GM12878 (cell line): ENCODE results near the gene APH1B. TPM values are rescaled to one million over a fixed set of nuclear protein-coding genes. Genes with fewer than 3 reads are reported as not detected.

Experiments
- ATAC-seq: fragments of 200-7000 bp; cut with Tn5 transposase; 3 replicates; pipeline ENCODE4 v1.9.1; 2020; ENCODE audit warnings: mild to moderate bottlenecking, moderate library complexity
- BruUV-seq: library from RNA; stranded (reverse); fragments of 400-500 nt; replicated peaks from 2 replicates; lab custom pipeline; 2021; lab: Mats Ljungman, UMichigan
- CTCF ChIA-PET: fragments of 300-600 bp; sonication (Branson Sonifier 250); formaldehyde crosslinking; extraction: SDS; loops from one replicate; lab custom pipeline; 2021; ENCODE audit warnings: inconsistent platforms; lab: Yijun Ruan, JAX
- POLR2A ChIA-PET: fragments of 350-600 bp; formaldehyde crosslinking; extraction: SDS; loops from one replicate; lab custom pipeline; 2021; ENCODE audit warnings: inconsistent platforms; lab: Charles Lee
- RAD21 ChIA-PET: fragments of 300-600 bp; sonication (Branson Sonifier 250); formaldehyde crosslinking; loops from one replicate; lab custom pipeline; 2023; ENCODE audit warnings: antibody characterized with exemption; ENCODE audit not compliant: unreplicated experiment; lab: Charles Lee
- SMC1A ChIA-PET: fragments of 300-600 bp; sonication (Branson Sonifier 250); formaldehyde crosslinking; loops from one replicate; lab custom pipeline; 2023; ENCODE audit not compliant: unreplicated experiment, uncharacterized antibody; lab: Charles Lee
- DNase-seq: peaks from one replicate; pipeline ENCODE4 v3.0.0-alpha.2; 2011; ENCODE audit warnings: low read depth, low spot score
- FAIRE-seq: peaks from 3 replicates; lab custom pipeline; 2011; peaks lifted over from hg19 to GRCh38; lab: Jason Lieb, UNC
- H2AFZ ChIP-seq: 2 replicates; pipeline ENCODE4 v1.6.0; 2011; ENCODE audit warnings: low read depth, low read length, control low read depth; ENCODE audit not compliant: control insufficient read depth
- H3K27ac ChIP-seq: 2 replicates; pipeline ENCODE4 v1.5.1; 2011; ENCODE audit warnings: control low read depth; ENCODE audit not compliant: control insufficient read depth, insufficient read depth
- H3K27me3 ChIP-seq, 2 experiments: replicated peaks in 1 of 2; 2 replicates each; pipeline versions ENCODE4 v1.6.0 to v1.6.1; 2011; ENCODE audit warnings: low read length in 1 of 2; ENCODE audit not compliant: control insufficient read depth in 2 of 2, insufficient read depth in 2 of 2
- H3K36me3 ChIP-seq, 2 experiments: 2 replicates each; pipeline ENCODE4 v1.5.1; 2011; ENCODE audit warnings: low read length in 1 of 2; ENCODE audit not compliant: control insufficient read depth in 2 of 2, insufficient read depth in 2 of 2
- H3K4me1 ChIP-seq: 2 replicates; pipeline ENCODE4 v1.6.1; 2011; ENCODE audit warnings: mild to moderate bottlenecking, low read length, moderate library complexity, mixed read lengths; ENCODE audit not compliant: control insufficient read depth, insufficient read depth
- H3K4me2 ChIP-seq: 2 replicates; pipeline ENCODE4 v1.6.0; 2011; ENCODE audit warnings: control low read depth; ENCODE audit not compliant: control insufficient read depth, insufficient read depth
- H3K4me3 ChIP-seq: fragments of 200-600 bp; sonication (generic); 2 replicates; pipeline ENCODE4 v1.5.1; 2016
- H3K79me2 ChIP-seq: 2 replicates; pipeline ENCODE4 v1.6.0; 2011; ENCODE audit warnings: low read length; ENCODE audit not compliant: control insufficient read depth, insufficient read depth
- H3K9ac ChIP-seq: 2 replicates; pipeline ENCODE4 v1.8.0; 2011; ENCODE audit warnings: low read length, control low read depth, mixed read lengths; ENCODE audit not compliant: control insufficient read depth, insufficient read depth
- H3K9me3 ChIP-seq: replicated peaks from 3 replicates; pipeline ENCODE4 v1.5.1; 2011; ENCODE audit warnings: mild to moderate bottlenecking, low read length; ENCODE audit not compliant: control insufficient read depth, insufficient read depth
- H4K20me1 ChIP-seq: 2 replicates; pipeline ENCODE4 v1.6.0; 2011; ENCODE audit not compliant: control insufficient read depth, insufficient read depth
- ASH2L ChIP-seq: fragments of 300-600, 200-600 bp; sonication (generic); IDR thresholded peaks from 2 replicates; pipeline ENCODE4 v1.6.1; 2017; ENCODE audit warnings: low read depth, mild to moderate bottlenecking, borderline replicate concordance
- CBX3 ChIP-seq: fragments of 200-600 bp; sonication (generic); IDR thresholded peaks from 2 replicates; pipeline ENCODE4 v1.6.1; 2016; ENCODE audit warnings: low read depth, borderline replicate concordance
- EGR1 ChIP-seq, 2 experiments: IDR thresholded peaks; 1 replicate in 1 of 2; 2 replicates in 1 of 2; pipeline ENCODE4 v1.6.1; 2011 to 2012; ENCODE audit warnings: low read depth in 2 of 2, low read length in 2 of 2, borderline replicate concordance in 1 of 2, mild to moderate bottlenecking in 1 of 2, moderate library complexity in 1 of 2
- EZH2 ChIP-seq: IDR thresholded peaks from 2 replicates; pipeline ENCODE4 v1.6.1; 2012; ENCODE audit warnings: low read depth, mild to moderate bottlenecking, control low read depth, inconsistent platforms, low read length, borderline replicate concordance; ENCODE audit not compliant: control insufficient read depth
- GABPA ChIP-seq: IDR thresholded peaks from 2 replicates; pipeline ENCODE4 v1.6.1; 2014; ENCODE audit warnings: antibody characterized with exemption, low read depth, mild to moderate bottlenecking, inconsistent platforms
- HDAC2 ChIP-seq: fragments of 200-600 bp; sonication (generic); IDR thresholded peaks from 2 replicates; pipeline ENCODE4 v1.6.1; 2017
- HDGF ChIP-seq: fragments of 450-650 bp; IDR thresholded peaks from 2 replicates; pipeline ENCODE4 v1.6.1; 2016; ENCODE audit warnings: antibody characterized with exemption
- MXI1 ChIP-seq: fragments of 150-350 bp; IDR thresholded peaks from 2 replicates; pipeline ENCODE4 v1.6.1; 2011; ENCODE audit warnings: low read depth, mild to moderate bottlenecking, inconsistent platforms, low read length, improper control_type of control experiment
- PML ChIP-seq: IDR thresholded peaks from 2 replicates; pipeline ENCODE4 v1.6.1; 2012; ENCODE audit warnings: low read length, inconsistent platforms
- RBBP5 ChIP-seq: fragments of 200-600 bp; sonication (generic); conservative IDR thresholded peaks from 2 replicates; pipeline ENCODE4 v1.6.1; 2016
- SMAD1 ChIP-seq: fragments of 450-650 bp; IDR thresholded peaks from 2 replicates; pipeline ENCODE4 v1.6.1; 2018; ENCODE audit warnings: mild to moderate bottlenecking, low read depth; ENCODE audit not compliant: partially characterized antibody
- SMC3 ChIP-seq: IDR thresholded peaks from 2 replicates; pipeline ENCODE4 v1.6.1; 2011; ENCODE audit warnings: low read length, improper control_type of control experiment, borderline replicate concordance
- SREBF1 ChIP-seq: IDR thresholded peaks from 2 replicates; pipeline ENCODE4 v1.6.1; 2012; ENCODE audit warnings: mild to moderate bottlenecking, low read length
- WGBS: methylation state at CpG from one replicate; pipeline ENCODE4 v1.1.6; 2016; ENCODE audit warnings: low lambda C conversion rate; ENCODE audit not compliant: insufficient replicate concordance, insufficient coverage; ENCODE audit errors: missing lambda C conversion rate; 5-methylcytosine and 5-hydroxymethylcytosine counted together
- in situ Hi-C: fragments of 300-500 bp; cut with MboI; formaldehyde crosslinking; loops from 9 replicates; pipeline ENCODE4 v1.14.3; 2018; ENCODE audit warnings: mixed read lengths
- intact Hi-C: fragments of 100-400 bp; cut with micrococcal nuclease; formaldehyde crosslinking; loops from one replicate; pipeline ENCODE4 v1.14.2; 2022; ENCODE audit not compliant: unreplicated experiment
- polyA plus RNA-seq, 11 experiments: library from polyadenylated mRNA; depleted of rRNA in 4 of 11; unstranded in 6 of 11; stranded (reverse) in 5 of 11; fragments of >200 nt; fragmentation: Nextera tagmentation in 4 of 11; fragmentation: Illumina TruSeq in 1 of 11; extraction: Ambion mirVana in 4 of 11; extraction: Trizol in 1 of 11; gene quantifications; 1 replicate in 1 of 11; 2 replicates in 10 of 11; pipeline versions ENCODE4 v1.2.1 to v1.2.3, GENCODE V29; 2011 to 2016; ENCODE audit warnings: inconsistent platforms in 2 of 11, missing spikeins in 2 of 11, low read depth in 1 of 11
- total RNA-seq, 4 experiments: library from RNA; depleted of rRNA in 3 of 4; stranded (reverse); fragments of >200 nt in 3 of 4; fragmentation: Illumina TruSeq in 1 of 4; extraction: Trizol in 1 of 4; gene quantifications; 2 replicates each; pipeline versions ENCODE4 v1.2.1 to v1.2.3, GENCODE V29; 2013 to 2021
- TF ChIP-seq, protein P1 (sequence below): fragments of 450-650 bp; conservative IDR thresholded peaks from 2 replicates; pipeline ENCODE4 v1.6.1; 2017; ENCODE audit warnings: mild to moderate bottlenecking, moderate library complexity
- TF ChIP-seq, protein P2 (sequence below): fragments of 450-650 bp; IDR thresholded peaks from 2 replicates; pipeline ENCODE4 v1.6.1; 2018; ENCODE audit warnings: mild to moderate bottlenecking, low read depth, moderate library complexity; ENCODE audit not compliant: partially characterized antibody
- TF ChIP-seq, protein P3 (sequence below): IDR thresholded peaks from 2 replicates; pipeline ENCODE4 v1.6.1; 2012; ENCODE audit warnings: low read depth, low read length, improper control_type of control experiment
- TF ChIP-seq, protein P4 (sequence below): fragments of 450-650 bp; IDR thresholded peaks from 2 replicates; pipeline ENCODE4 v1.6.1; 2016; ENCODE audit warnings: mild to moderate bottlenecking

APH1B gene
- total and polyA plus RNA-seq, 10 of the 15 experiments (the other 5 are each of a cell fraction or from before 2014, with no cell fraction given), result 5.0 to 20.8 (median 11.1) TPM

DNA sequence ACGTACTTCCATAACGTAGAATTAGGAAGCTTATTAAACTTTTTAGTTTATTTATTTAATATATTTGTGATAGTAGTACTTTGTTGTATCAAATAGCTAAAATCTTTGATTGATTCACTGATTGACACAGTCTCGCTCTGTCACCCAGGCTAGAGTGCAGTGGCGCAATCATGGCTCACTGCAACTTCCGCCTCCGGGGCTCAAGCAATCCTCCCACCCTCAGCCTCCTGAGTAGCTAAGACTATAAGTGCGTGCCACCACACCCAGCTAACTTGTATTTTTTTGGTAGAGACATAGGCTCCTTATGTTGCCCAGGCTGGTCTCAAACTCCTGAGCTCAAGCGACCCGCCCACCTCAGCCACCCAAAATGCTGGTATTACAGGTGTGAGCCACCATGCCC lies 5.7 kb downstream of the APH1B start (continued):
- TF ChIP-seq, protein P1, sequence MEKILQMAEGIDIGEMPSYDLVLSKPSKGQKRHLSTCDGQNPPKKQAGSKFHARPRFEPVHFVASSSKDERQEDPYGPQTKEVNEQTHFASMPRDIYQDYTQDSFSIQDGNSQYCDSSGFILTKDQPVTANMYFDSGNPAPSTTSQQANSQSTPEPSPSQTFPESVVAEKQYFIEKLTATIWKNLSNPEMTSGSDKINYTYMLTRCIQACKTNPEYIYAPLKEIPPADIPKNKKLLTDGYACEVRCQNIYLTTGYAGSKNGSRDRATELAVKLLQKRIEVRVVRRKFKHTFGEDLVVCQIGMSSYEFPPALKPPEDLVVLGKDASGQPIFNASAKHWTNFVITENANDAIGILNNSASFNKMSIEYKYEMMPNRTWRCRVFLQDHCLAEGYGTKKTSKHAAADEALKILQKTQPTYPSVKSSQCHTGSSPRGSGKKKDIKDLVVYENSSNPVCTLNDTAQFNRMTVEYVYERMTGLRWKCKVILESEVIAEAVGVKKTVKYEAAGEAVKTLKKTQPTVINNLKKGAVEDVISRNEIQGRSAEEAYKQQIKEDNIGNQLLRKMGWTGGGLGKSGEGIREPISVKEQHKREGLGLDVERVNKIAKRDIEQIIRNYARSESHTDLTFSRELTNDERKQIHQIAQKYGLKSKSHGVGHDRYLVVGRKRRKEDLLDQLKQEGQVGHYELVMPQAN, result no peak
- TF ChIP-seq HDGF (no peak), ASH2L (no peak), GABPA (no peak), SREBF1 (no peak), PML (no peak), EZH2 (no peak)
- TF ChIP-seq, protein P2, sequence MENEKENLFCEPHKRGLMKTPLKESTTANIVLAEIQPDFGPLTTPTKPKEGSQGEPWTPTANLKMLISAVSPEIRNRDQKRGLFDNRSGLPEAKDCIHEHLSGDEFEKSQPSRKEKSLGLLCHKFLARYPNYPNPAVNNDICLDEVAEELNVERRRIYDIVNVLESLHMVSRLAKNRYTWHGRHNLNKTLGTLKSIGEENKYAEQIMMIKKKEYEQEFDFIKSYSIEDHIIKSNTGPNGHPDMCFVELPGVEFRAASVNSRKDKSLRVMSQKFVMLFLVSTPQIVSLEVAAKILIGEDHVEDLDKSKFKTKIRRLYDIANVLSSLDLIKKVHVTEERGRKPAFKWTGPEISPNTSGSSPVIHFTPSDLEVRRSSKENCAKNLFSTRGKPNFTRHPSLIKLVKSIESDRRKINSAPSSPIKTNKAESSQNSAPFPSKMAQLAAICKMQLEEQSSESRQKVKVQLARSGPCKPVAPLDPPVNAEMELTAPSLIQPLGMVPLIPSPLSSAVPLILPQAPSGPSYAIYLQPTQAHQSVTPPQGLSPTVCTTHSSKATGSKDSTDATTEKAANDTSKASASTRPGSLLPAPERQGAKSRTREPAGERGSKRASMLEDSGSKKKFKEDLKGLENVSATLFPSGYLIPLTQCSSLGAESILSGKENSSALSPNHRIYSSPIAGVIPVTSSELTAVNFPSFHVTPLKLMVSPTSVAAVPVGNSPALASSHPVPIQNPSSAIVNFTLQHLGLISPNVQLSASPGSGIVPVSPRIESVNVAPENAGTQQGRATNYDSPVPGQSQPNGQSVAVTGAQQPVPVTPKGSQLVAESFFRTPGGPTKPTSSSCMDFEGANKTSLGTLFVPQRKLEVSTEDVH, result no peak

DNA sequence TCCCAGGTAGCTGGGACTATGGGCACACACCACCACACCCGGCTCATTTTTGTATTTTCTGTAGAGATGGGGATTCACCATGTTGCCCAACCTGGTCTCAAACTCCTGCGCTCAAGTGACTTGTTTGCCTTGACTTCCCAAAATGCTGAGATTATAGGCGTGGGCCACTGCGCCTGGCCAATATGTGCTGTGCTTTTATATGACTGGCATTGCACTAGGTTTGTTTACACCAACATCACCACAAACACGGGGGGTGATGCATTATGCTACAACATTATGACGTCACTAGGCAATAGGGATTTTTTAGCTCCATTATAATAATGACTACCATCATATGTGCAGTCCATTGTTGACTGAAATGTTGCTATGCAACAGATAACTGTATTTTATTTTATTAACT lies 6.9 kb downstream of the APH1B start:
- ATAC-seq (no peak), FAIRE-seq (no peak), DNase-seq (no peak)
- intact Hi-C loops (no loop called here), in situ Hi-C loops (loop anchor here (25.0 kb wide), 1 partner anchor 303 kb away; the partner anchor contains the start of gene FBXL22)
- Histone ChIP-seq H4K20me1 (no peaks in the 10 kb centered on the region), H2AFZ (no peak overlapping the region), H3K4me1 (no peaks in the 10 kb centered on the region), H3K27ac (no peak overlapping the region), H3K9ac (no peak overlapping the region), H3K27me3 (no peaks in the 10 kb centered on the region), H3K9me3 (no peaks in the 10 kb centered on the region), H3K4me3 (no peak overlapping the region), H3K36me3 (no peaks in the 10 kb centered on the region), H3K4me2 (no peak overlapping the region), H3K79me2 (no peaks in the 10 kb centered on the region)
- WGBS, result 97% methylated on average over 6 of the region's 6 CpGs
- BruUV-seq, result no TSS peak
- RAD21 ChIA-PET, result interaction anchor here (1.1 to 1.2 kb wide), 2 partner anchors 117 to 120 kb away, joined by 4 read pairs; no protein-coding TSS in a partner anchor
- POLR2A ChIA-PET, result interaction anchor here (0.6 to 1.6 kb wide), 3 partner anchors 9 to 869 kb away, joined by 3 to 4 read pairs (median 3); no protein-coding TSS in a partner anchor
- SMC1A ChIA-PET, result interaction anchor here (1.5 kb wide), 1 partner anchor 93 kb away, joined by 3 read pairs; no protein-coding TSS in a partner anchor
- CTCF ChIA-PET, result interaction anchor here (1.0 to 1.4 kb wide), 3 partner anchors 120 to 153 kb away, joined by 3 to 4 read pairs (median 3); no protein-coding TSS in a partner anchor
- TF ChIP-seq EGR1 (IDR thresholded peaks at IDR 0.05; ENCODE audit: borderline replicate concordance in 1 of 2, low read depth in 2 of 2, low read length in 2 of 2) (no peak), SMC3 (no peak), SMAD1 (no peak), CBX3 (no peak), RBBP5 (no peak), MXI1 (no peak), HDAC2 (no peak), PML (no peak)
- TF ChIP-seq, protein P3, sequence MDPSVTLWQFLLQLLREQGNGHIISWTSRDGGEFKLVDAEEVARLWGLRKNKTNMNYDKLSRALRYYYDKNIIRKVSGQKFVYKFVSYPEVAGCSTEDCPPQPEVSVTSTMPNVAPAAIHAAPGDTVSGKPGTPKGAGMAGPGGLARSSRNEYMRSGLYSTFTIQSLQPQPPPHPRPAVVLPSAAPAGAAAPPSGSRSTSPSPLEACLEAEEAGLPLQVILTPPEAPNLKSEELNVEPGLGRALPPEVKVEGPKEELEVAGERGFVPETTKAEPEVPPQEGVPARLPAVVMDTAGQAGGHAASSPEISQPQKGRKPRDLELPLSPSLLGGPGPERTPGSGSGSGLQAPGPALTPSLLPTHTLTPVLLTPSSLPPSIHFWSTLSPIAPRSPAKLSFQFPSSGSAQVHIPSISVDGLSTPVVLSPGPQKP, result no peak
- TF ChIP-seq, protein P4, sequence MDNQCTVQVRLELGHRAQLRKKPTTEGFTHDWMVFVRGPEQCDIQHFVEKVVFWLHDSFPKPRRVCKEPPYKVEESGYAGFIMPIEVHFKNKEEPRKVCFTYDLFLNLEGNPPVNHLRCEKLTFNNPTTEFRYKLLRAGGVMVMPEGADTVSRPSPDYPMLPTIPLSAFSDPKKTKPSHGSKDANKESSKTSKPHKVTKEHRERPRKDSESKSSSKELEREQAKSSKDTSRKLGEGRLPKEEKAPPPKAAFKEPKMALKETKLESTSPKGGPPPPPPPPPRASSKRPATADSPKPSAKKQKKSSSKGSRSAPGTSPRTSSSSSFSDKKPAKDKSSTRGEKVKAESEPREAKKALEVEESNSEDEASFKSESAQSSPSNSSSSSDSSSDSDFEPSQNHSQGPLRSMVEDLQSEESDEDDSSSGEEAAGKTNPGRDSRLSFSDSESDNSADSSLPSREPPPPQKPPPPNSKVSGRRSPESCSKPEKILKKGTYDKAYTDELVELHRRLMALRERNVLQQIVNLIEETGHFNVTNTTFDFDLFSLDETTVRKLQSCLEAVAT, result no peak
